GM18517 (cell line): ENCODE results near the gene MYO1B.

Source experiments
- ATAC-seq: cut with Tn5 transposase; IDR thresholded peaks from one replicate; pipeline ENCODE4 v1.9.1; 2021; ENCODE audit warnings: mild to moderate bottlenecking, moderate library complexity; ENCODE audit not compliant: unreplicated experiment

Gene MYO1B

GRCh38 chr2:191355170-191355758, 110.1 kb downstream of the MYO1B start:
- ATAC-seq: no peak

- ATAC-seq: no peak
Measured at GRCh38 chr2:191357678-191358077, 112.5 kb downstream of the MYO1B start.

DNA sequence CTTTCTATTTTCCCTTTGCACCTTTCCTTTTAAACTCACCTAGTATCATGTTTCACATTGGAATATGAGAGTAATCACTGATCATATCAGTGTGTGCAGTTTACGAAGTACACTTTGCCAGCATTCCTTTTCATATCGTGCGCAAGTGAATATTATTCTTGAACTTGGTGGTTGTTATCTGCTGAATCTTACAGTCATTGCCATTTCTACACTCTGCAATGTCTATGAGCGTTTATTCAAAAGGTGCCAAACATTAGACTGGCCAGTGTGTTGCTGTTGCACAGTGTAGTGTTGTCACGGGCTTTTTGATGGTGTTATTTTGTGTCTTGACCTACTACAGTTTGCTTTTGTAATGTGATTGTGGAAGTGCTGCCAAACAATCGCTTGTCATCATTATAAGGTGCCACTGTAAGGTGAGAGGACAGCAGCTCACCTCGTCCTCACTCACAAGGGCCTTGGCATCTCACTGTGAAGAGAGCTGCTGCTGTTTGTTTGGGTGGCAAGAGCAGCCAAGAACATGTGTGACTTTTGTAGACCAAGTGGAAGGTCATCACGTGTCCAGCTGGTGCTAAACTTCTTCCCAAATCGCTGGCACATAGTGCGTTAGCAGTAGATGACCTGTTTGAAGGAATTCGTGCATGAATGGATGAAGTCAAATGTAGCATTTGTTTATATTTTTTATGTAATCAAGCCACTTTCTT, 113.3 kb downstream of the MYO1B start:
- no peak for ATAC-seq

DNA sequence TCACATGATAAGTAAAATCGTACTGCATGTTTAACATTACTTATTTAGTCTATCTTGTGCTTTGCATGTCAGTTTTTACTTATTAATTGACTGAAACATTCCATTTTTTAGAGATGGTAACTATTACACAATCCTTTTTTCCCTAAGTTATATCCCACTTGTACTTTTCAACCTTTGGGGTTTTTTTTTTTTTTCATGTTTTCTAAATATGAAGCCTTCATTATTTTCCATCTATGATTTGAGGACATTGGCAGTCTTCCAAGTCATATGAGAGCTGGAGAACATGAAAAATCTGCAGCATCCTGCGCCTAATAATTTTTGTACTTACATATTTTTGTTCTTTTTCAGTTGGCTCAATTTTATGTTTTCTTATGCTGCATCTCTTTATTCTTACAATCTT, 113.9 kb downstream of the MYO1B start:
- ATAC-seq: no peak

- no peak for ATAC-seq
Measured at GRCh38 chr2:191360918-191361317, 115.7 kb downstream of the MYO1B start.

DNA sequence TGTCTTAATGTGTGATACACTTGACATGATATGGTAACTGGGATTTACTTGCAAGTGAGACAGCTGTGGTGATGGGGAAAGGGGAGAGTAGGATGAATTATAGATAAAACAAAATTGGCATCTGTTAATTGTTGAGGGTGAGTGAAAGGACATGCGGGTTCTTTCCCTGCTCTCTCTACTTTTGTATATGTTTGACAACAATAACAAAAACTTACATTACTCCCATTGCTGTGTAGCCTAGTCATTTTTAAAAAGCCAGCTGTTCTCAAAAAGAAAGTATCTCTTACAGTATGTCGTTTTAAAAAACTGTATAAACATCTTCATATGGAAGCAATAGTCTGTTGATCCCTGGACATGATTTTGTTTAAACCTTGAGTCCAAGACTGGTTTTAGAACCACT, 117.6 kb downstream of the MYO1B start:
- ATAC-seq: no peak

- no peak for ATAC-seq
Measured at GRCh38 chr2:191363267-191363666, 118.1 kb downstream of the MYO1B start.

DNA sequence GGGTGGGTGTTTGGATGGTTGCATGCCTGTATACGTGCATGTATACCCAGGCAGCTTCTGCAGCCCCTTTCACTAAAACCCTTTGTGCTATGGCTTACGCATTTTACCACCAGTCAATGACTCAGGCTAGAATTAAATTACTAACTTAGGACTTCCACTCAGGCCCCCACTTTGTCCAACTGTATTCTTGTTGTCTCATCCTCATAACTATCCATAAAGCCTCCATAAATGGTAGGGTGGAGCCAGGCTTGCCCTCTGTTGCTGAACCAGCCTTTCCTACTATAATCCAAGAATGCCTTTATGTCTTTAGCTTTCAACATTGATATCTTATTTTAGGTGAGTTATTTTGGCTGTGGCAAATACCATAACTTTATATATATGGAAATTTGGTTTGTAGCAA, 119.9 kb downstream of the MYO1B start:
- no peak for ATAC-seq

- ATAC-seq: no peak
Measured at GRCh38 chr2:191366199-191366598, 121.0 kb downstream of the MYO1B start.

DNA sequence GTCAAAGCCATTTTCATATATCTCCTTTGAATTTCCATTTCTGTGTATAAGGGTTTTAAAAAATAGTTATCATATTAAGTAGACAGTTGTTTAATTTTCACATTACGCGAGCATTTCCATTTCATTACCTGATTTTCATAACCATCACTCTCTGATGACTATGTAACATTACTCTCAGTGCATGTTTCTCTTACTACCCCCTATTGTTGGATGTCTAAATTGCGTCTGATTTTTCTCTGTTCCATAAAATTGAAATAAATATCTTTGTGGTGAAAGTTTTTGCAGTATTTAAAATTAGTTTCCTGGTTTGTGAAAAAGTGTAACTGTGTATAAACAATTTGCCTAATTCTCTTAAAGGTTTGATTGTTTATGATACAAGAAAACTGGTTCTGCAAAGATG, 123.8 kb downstream of the MYO1B start:
- ATAC-seq: no peak

DNA sequence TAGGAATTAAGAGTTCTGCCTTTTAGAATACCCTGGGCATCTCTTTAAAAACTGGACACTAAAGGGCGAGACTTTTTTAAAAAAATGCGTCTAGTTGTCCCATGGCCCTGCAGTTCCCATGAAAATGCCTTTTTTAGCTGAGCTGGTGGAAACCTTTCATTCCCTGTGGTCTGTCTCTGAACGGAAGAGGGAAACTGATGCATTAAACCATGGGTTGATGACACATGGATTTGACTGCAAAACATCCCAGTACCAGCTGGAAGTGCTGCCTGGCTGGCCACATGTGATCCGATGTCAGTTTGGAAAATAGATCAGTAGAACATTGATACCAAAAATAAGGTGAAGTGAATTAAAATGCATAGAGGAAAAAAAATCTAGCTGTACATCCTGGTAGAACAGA, 129.2 kb downstream of the MYO1B start:
- ATAC-seq: no peak

DNA sequence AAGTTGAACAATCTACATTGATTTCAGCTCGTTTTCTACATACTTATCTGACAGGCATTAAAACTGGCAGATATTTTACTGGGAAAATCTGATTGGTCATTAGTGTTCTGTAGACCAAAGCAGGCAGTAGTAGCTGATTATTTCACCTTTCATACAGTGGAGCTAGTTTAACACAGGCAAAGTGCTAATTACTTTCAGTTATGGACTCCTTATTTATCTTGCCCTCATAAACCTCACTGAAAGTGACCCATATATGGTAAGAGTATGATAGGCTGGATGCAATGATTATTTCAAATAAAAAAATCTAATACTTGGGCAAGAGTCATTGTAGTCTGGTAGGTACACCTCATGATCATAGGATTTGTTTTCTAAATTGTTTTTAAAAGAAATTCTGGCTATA, 129.7 kb downstream of the MYO1B start:
- no peak for ATAC-seq

GRCh38 chr2:191376981-191377629, 131.9 kb downstream of the MYO1B start:
- ATAC-seq: no peak

- no peak for ATAC-seq
Measured at GRCh38 chr2:191379375-191379774, 134.2 kb downstream of the MYO1B start.

DNA sequence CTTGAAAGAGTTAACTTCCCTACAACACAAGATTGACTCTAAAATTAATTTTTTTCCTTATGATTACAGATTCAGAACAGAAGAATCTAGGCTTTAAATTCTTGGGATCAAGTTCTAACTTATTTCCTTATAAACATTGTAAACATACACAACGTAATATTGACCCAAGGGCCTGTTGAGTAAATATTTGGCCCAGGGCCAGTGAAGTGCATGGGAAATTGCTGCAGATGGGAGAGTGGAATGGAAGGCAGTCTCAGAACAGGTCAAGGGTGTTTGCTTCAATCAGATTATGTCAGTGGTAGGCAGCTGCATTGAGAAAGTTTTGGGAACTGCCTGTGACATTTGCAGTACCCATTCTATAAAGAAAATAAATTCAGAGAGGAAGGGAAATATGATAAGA, 137.6 kb downstream of the MYO1B start:
- no peak for ATAC-seq

DNA sequence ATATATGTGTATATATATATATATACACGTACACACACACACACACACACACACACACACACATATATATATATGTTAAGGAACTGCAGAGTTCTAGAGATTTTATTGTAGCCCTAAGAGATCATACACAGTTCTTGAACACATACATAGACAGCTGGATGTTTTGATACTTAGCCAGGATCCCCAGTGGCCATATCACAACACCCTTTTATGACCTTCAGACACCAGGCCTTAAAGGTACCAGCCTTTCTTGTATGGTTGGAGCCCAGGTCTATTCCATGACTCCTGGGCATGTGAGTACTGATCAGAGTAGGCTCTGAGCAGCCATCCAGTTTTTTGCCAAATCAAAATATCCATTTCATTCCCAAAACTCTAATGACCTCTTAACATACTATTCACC, 138.3 kb downstream of the MYO1B start:
- ATAC-seq: no peak

DNA sequence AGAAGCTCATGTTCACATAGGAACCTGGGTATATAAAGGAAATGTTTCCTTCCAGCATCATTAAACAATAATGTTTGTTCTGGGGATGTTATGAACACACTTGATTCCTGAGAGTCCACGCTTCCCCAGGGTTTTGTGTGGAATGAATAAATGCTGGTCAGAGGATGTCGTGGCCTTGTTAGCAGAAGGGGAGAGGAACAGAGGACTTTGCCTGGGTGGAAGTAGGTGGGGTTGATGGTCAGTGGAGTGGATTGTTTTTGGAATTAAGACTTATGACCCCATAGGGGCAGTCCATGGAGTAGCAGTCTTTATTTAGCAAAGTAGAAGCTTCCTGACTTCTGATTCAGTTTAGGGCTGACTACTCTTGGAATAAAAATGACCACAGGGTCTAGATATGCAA, 139.6 kb downstream of the MYO1B start:
- no peak for ATAC-seq

- peak; percentile 53 for ATAC-seq
Measured at GRCh38 chr2:191385416-191386160, 140.4 kb downstream of the MYO1B start.

DNA sequence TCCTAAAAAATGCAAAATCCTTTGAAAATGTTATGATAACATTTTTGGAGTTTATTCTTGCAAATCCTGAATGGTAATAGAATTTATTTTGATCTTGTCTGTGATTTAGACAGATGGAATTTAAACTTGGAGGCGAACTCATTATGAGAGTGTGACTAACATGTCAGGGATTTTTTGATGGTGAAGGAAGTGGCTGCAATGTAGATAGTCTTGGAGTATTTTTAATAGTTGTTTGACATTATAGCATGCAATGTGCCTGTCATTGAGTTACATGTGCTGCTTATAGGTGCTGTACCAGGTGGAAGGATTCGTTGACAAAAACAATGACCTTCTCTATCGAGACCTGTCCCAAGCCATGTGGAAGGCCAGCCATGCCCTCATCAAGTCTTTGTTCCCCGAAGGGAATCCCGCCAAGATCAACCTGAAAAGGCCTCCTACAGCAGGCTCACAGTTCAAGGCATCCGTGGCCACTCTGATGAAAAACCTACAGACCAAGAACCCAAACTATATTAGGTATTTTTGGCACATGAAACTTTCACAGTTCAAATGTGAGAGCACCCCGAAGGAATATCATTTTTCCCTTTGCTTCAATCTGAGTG, 141.8 kb downstream of the MYO1B start:
- no peak for ATAC-seq

DNA sequence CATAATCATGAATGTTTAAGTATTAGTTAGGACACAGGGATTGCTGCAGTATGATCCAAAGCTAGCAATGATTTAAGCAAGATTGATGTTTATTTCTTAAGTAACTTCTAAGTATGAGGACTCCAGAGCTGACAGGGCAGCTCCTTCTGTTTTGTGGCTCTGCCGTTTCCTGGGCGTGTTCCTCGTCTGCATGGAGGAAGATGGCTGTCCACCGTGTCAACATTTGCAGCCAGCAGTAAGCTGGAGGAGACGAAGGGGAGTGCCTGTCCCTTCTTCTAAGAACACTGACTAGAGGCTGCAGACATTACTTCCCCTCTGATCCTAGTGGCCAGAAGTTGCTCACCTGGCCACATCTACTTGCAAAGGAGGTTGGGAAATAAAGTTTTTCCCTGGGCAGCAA, 144.1 kb downstream of the MYO1B start:
- ATAC-seq: no peak

- no peak for ATAC-seq
Measured at GRCh38 chr2:191391171-191391570, 146.0 kb downstream of the MYO1B start.
